DND-41 (cell line): ENCODE measurements around the gene CELA1.

ENCODE experiments used
- CTCF ChIP-seq: IDR thresholded peaks from 2 replicates; pipeline ENCODE4 v1.5.1; 2012; ENCODE audit warnings: borderline replicate concordance, low read length, moderate library complexity, mild to moderate bottlenecking; ENCODE audit not compliant: poor library complexity, severe bottlenecking; ENCODE audit errors: extremely low read depth
- EZH2 ChIP-seq: IDR thresholded peaks from 3 replicates; pipeline ENCODE4 v1.6.1; 2012; ENCODE audit warnings: borderline replicate concordance, low read depth, mild to moderate bottlenecking, moderate library complexity, low read length, inconsistent platforms; ENCODE audit not compliant: severe bottlenecking

GRCh38 chr12:51361161-51362016, 14.9 kb upstream of the CELA1 start:
- TF ChIP-seq EZH2 (no peak), CTCF (no peak)
